SH-SY5Y (cell line): Measurements from ENCODE around the gene EPC2.

Experiments
- GATA2 ChIP-seq: IDR thresholded peaks from 2 replicates; pipeline ENCODE4 v1.6.1; 2011; ENCODE audit warnings: mild to moderate bottlenecking, low read depth, low read length
- GATA3 ChIP-seq: IDR thresholded peaks from 2 replicates; pipeline ENCODE4 v1.6.1; 2011; ENCODE audit warnings: low read depth, mild to moderate bottlenecking, low read length, moderate library complexity

The EPC2 gene, protein sequence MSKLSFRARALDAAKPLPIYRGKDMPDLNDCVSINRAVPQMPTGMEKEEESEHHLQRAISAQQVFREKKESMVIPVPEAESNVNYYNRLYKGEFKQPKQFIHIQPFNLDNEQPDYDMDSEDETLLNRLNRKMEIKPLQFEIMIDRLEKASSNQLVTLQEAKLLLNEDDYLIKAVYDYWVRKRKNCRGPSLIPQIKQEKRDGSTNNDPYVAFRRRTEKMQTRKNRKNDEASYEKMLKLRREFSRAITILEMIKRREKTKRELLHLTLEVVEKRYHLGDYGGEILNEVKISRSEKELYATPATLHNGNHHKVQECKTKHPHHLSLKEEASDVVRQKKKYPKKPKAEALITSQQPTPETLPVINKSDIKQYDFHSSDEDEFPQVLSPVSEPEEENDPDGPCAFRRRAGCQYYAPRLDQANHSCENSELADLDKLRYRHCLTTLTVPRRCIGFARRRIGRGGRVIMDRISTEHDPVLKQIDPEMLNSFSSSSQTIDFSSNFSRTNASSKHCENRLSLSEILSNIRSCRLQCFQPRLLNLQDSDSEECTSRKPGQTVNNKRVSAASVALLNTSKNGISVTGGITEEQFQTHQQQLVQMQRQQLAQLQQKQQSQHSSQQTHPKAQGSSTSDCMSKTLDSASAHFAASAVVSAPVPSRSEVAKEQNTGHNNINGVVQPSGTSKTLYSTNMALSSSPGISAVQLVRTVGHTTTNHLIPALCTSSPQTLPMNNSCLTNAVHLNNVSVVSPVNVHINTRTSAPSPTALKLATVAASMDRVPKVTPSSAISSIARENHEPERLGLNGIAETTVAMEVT

DNA sequence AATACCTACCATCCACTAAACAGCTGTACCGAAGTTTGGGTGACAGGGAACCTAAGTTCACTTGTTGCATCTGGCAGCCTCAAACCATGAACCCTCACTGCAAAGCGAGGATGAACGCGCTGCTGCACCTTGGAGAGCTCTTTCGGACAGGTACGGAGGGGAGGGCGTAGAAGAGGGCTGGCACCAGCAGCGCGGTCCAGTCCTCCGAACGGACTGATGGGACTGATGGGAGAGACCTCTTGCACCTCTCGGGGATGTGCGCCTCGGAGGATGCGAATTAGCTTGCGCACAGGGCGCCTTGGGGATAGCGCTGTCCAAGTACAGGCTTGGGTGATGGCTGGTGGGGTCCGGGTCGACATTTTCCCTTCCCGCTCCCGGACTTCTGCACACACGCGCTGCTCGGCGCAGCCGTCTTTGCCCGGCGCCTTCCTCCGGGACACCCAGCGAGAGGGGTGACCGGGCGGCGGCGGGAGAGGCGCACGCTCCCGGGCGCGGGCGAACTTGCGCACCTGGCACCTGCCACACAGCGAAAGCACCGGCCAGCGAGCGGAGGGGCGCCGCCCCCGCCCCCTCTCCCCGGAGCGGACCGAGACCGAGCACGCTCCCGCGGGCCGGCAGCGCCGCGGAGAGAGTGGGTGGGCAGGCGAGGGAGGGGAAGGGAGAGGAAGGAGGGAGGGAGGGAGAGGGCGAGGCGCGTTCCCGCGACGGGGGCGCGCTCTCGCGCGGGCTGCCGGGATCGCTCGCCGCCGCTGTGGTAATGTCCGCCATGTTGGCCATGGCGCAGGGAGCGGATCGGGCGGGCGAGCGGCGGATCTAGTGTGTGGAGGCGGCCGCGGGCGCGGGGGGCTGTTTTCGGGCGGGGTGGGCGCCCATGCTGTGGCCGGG is at the start of gene EPC2:
TSS of gene EPC2 (plus strand) at position 754 of the 885 bp plus-strand sequence. CDS start 267 bp downstream, outside the sequence.
- TF ChIP-seq GATA3, result no peak
- TF ChIP-seq GATA2, result no peak

DNA sequence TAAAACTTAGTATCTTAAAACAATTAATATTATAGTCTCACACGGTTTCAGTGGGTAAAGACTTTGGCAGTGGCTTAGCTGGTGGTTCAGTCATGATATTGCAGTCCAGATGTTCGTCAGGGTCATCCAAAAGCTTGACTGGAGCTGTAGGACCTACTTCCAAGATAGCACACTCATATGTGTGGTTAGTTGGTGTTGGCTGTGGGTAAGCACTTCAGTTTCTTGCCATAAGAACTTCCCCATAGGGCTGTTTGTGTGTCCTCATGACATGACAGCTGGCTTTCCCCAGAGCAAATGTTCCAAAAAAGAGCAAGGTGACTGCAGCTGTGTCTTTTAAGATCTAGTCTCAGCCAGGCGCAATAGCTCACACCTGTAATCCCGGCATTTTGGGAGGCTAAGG is 48.5 kb upstream of the EPC2 start:
- no peak for TF ChIP-seq GATA3
- TF ChIP-seq GATA2, result no peak

DNA sequence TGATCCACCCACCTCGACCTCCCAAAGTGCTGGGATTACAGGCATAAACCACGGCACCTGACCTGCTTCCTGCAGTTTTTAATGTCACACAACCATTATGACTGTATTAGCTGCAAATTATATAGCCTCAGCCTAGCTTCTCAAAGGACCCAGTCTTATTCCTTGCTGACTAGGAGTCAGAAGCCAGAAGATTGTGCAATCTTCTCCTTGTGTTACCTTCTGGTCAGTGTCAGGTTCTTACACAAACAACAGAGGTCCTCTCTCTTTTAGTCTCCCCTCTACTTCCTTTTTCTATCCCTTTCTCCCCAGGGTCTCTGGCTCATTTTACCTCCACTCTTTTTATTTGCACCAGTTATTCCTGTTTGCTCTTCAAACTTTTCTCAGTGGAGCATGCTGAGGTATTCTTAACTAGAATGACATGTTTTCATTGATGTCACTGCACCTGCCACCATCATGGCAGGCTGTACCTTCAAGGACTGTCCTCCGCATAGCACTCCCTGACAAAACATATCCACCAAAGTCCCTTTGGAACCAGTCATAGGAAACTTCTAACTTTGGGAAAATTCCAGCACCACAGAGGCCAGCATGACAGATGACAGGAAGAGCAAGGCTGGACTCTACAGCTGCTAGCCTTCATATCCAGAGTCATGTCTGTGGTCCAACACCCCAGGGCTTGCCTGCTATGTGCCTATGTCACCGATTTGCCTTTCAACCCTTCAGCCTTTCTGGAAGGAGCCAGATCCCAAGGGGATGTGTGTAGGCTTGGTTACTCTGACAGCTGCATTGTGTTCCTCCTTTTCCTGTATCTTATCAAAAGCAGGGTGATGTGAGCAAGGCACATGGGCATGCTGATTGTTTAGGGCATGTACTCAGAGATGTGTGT is 45.2 kb upstream of the EPC2 start:
- TF ChIP-seq GATA3, result no peak
- TF ChIP-seq GATA2, result no peak

DNA sequence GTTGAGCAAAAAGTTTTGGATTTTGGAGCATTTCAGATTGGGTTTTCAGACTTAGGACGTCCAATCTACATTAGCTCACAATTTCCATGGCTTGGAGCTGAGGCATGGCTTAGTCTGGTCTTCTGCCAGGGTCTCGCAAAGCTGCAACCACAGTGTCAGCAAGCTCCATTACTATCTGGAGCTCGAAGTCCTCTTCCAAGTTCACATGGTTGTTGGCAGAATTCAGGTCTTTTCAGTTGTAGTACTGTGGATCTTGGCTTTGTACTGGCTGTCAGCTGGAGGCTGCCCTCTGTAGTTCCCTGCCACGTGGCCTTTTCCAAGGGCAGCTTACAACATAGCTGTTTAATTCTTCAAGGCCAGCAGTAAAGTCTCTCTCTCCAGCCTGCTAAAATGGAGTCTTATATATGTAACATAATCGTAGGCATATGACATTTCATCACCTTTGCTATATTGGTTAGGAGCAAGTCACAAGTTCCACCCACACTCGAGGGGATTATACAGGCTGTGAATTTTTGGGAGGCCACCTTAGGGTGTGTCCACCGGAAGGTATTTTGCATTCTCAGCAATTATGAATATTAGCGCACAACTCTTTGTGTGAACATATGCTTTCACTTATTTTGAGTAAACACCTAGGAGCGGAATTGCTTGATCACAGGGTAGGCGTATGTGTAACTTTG is 41.5 kb upstream of the EPC2 start:
- TF ChIP-seq GATA3 (no peak), GATA2 (no peak)

DNA sequence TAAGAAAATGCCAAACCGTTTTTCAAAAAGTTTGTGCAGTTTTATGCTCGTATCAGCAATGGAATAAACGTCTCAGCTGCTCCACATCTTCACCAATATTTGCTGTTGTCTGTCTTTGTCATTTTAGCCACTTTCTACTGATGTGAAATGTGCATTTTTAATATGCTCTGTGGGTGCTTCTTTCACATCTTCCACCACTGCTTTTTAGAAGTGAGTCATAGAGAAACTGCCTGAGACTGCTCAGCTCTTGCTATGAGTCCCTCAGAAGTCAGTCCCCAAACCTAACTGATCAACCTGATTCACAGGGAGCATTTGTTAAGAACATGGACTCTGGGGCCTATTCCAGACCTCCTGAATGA is 41.0 kb upstream of the EPC2 start:
- TF ChIP-seq GATA3 (no peak), GATA2 (no peak)

DNA sequence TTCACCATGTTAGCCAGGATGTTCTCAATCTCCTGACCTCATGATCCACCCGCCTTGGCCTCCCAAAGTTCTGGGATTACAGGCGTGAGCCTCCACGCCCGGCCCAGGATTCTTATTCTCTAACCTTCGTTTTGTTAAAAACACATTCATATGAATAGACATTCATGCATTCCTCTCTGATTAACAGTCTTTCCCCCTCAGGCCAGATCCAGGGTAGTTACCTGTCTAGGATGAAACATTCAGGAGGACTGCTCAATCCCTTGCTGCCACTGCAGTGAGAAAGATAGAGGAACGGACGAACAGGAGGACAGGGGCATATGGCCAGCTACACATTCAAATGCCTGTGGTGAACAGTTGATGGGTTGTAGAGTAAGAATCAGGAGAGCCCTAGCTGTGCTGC is 39.6 kb upstream of the EPC2 start:
- no peak for TF ChIP-seq GATA2
- no peak for TF ChIP-seq GATA3

DNA sequence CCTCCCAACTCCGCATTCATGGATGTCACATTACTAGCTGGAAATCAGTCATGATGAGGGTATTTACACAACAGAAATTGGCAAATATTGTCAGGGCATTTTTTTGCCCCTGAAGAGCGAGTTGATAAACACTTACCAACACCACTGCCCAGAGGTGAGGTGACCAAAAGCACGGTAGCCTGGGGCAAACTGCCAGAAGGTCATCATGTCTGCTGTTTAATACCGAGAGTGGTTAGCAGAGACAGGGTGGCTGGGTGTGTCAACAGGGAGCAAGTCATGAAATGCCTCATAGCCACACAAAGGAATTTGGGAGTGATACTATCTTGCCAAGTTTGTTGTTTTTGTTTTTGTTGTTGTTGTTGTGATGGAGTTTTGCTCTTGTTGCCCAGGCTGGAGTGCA is 37.0 kb upstream of the EPC2 start:
- TF ChIP-seq GATA3 (no peak), GATA2 (no peak)

DNA sequence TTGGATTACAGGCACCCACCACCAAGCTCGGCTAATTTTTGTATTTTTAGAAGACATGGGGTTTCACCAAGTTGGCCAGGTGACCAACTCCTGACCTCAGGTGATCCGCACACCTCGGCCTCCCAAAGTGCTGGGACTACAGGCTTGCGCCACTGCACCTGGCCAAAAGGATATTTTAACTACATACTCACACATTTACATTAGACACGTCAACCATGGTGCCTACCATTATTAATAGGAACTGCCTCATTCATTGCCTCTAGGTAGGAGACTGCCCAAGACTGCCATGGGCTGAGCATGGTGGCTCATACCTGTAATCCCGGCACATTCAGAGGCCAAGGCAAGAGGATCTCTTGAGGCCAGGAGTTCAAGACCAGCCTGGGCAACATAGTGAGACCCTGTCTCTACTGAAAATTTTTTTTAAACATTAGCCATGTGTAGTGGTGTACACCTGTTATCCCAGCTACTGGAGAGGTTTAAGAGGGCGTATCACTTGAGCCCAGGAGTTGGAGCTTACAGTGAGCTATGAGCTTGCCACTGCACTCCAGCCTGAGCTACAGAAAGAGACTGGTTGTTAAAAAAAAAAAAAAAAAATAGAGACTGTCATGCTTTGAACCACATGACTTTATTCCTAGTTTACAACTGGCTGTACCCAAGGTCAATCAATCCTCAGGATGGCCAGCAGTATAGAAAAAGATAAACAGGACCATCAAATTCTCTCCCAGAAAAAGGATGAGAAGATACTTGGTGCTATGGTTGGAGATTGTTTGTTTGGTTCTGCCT is 31.1 kb upstream of the EPC2 start:
- TF ChIP-seq GATA3 (no peak), GATA2 (no peak)

DNA sequence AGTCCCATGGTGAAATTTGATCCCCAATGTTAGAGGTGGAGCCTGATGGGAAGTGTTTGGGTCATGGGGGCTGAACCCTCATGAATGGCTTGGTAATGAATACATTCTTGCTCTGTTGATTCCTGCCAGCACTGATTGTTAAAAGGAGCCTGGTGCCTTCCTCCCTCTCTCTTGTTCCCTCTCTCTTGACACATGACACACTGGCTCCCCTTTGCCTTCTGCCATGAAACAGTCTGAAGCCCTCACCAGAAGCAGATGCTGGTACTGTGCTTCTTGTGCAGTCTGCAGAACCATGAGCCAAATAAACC is 30.6 kb upstream of the EPC2 start:
- no peak for TF ChIP-seq GATA3
- no peak for TF ChIP-seq GATA2

DNA sequence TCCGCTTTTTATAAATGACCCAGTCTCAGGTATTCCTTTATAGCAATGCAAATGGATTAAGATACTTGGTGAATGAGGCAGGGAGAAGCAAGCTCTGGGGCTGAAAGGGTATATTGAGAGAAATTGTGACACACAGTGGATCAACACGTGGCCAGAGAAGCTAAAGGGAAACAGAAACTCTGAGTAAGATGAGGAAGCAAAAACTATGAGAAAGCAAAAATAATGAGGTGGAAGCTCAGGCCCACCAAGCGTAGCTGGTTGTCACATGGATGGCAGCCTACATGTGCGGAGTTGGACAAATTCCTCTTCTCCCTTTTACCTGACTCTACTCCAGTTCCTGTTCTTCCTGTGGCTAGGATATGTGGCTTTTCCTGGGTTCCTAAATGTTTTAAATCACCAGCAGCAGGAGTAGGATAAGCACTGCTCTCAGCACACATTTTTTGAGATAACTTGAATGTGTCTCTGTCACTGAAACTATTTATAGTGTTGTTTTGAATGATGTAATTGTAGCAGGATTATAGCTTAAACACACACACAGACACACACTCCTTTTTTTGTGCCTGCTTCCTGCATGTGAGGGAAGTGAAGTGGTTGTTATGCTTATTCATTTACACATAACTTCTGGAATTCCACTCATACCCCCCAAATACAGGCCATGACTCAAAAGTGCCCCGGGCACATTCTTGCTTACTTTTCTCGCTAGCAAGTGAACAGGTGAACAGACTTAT is 30.1 kb upstream of the EPC2 start:
- TF ChIP-seq GATA2 (no peak), GATA3 (no peak)

DNA sequence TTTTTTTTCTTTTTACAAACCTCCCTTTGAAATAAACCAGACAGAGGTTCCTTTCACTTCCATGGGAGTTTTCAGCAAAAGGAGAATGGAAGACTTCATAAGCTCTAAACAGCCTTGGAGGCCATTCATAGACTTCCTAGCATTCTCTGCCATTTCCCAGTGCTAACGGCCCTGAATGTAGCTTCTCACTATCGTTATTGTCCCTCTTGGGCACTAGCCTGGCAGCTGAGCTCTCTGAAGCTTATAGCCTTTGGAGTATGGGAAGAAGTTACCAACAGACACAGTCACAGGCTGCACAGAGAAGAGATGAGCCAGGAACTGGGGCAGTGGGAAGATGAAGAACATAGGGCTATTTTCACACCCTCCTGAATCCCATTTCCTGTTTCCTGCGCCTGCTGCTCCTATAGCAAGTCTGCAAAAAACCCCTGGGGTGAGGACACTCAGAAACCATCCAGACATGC is 29.1 kb upstream of the EPC2 start:
- TF ChIP-seq GATA3, result no peak
- TF ChIP-seq GATA2, result no peak
